Measurements from ENCODE around the gene ALCAM.
A peak's percentile ranks its signal among the peaks of the same experiment; 100 is the strongest.

ALCAM gene

GRCh38 chr3:105526360-105527111, 159.8 kb downstream of the ALCAM start:
- DNase-seq (ENCODE audit: low read depth in 4 of 4, low spot score in 1 of 4) = no peak

GRCh38 chr3:105527535-105527934, 160.8 kb downstream of the ALCAM start:
- no peak for DNase-seq (ENCODE audit: low read depth in 4 of 4, low spot score in 1 of 4)

- peak in 2 of 4 experiments; percentile 1 to 2 for DNase-seq (ENCODE audit: low read depth in 4 of 4, low spot score in 1 of 4)
Observed at GRCh38 chr3:105527949-105528348, 161.2 kb downstream of the ALCAM start.

- no peak for DNase-seq (ENCODE audit: low read depth in 4 of 4, low spot score in 1 of 4)
Observed at GRCh38 chr3:105528955-105529354, 162.2 kb downstream of the ALCAM start.

GRCh38 chr3:105529456-105529855, 162.7 kb downstream of the ALCAM start:
- DNase-seq (ENCODE audit: low read depth in 4 of 4, low spot score in 1 of 4) = no peak

GRCh38 chr3:105532251-105532650, 165.5 kb downstream of the ALCAM start:
- DNase-seq (ENCODE audit: low read depth in 4 of 4, low spot score in 1 of 4) = no peak

GRCh38 chr3:105533960-105534359, 167.3 kb downstream of the ALCAM start:
- DNase-seq (ENCODE audit: low read depth in 4 of 4, low spot score in 1 of 4) = no peak

- no peak for DNase-seq (ENCODE audit: low read depth in 4 of 4, low spot score in 1 of 4)
Observed at GRCh38 chr3:105534491-105534890, 167.8 kb downstream of the ALCAM start.

- DNase-seq (ENCODE audit: low read depth in 4 of 4, low spot score in 1 of 4) = no peak
Observed at GRCh38 chr3:105537371-105538080, 170.8 kb downstream of the ALCAM start.

GRCh38 chr3:105538483-105538882, 171.8 kb downstream of the ALCAM start:
- no peak for DNase-seq (ENCODE audit: low read depth in 4 of 4, low spot score in 1 of 4)

GRCh38 chr3:105539897-105540296, 173.2 kb downstream of the ALCAM start:
- DNase-seq (ENCODE audit: low read depth in 4 of 4, low spot score in 1 of 4) = no peak

GRCh38 chr3:105542282-105543019, 175.7 kb downstream of the ALCAM start:
- no peak for DNase-seq (ENCODE audit: low read depth in 4 of 4, low spot score in 1 of 4)

GRCh38 chr3:105545051-105545450, 178.3 kb downstream of the ALCAM start:
- DNase-seq (ENCODE audit: low read depth in 4 of 4, low spot score in 1 of 4) = no peak

GRCh38 chr3:105553851-105554250, 187.1 kb downstream of the ALCAM start:
- no peak for DNase-seq (ENCODE audit: low read depth in 4 of 4, low spot score in 1 of 4)

GRCh38 chr3:105555206-105555605, 188.5 kb downstream of the ALCAM start:
- DNase-seq (ENCODE audit: low read depth in 4 of 4, low spot score in 1 of 4) = no peak

- no peak for DNase-seq (ENCODE audit: low read depth in 4 of 4, low spot score in 1 of 4)
Observed at GRCh38 chr3:105559856-105560255, 193.1 kb downstream of the ALCAM start.

- no peak for DNase-seq (ENCODE audit: low read depth in 4 of 4, low spot score in 1 of 4)
Observed at GRCh38 chr3:105561876-105562275, 195.2 kb downstream of the ALCAM start.

GRCh38 chr3:105564546-105565288, 198.0 kb downstream of the ALCAM start:
- DNase-seq (ENCODE audit: low read depth in 4 of 4, low spot score in 1 of 4) = no peak

GRCh38 chr3:105571005-105571404, 204.3 kb downstream of the ALCAM start:
- no peak for DNase-seq (ENCODE audit: low read depth in 4 of 4, low spot score in 1 of 4)

GRCh38 chr3:105572501-105572900, 205.8 kb downstream of the ALCAM start:
- no peak for DNase-seq (ENCODE audit: low read depth in 4 of 4, low spot score in 1 of 4)

- no peak for DNase-seq (ENCODE audit: low read depth in 4 of 4, low spot score in 1 of 4)
Observed at GRCh38 chr3:105579439-105579838, 212.7 kb downstream of the ALCAM start.
